Measurements from ENCODE around the gene CDK10. TPM values are rescaled to one million over a fixed set of nuclear protein-coding genes. Genes with fewer than 3 reads are reported as not detected.

Gene CDK10
- total and polyA plus RNA-seq, 9 of the 15 experiments (the other 6 are each of a cell fraction or from before 2014, with no cell fraction given): 2.0 to 85.1 (median 40.1) TPM

- TF ChIP-seq FOXO4 (CRISPR knock-in tag; IDR thresholded peaks at IDR 0.05) (0 out of 2 replicates have a peak, but pooled peaks have one; percentile 48), ZNF511 (CRISPR knock-in tag; IDR thresholded peaks at IDR 0.05) (peak; percentile 75; the same call in 1 of the 2 replicates), MTA2 (IDR thresholded peaks at IDR 0.05; ENCODE audit: low read depth) (no peak), ZBTB9 (CRISPR knock-in tag; IDR thresholded peaks at IDR 0.05) (peak; percentile 50; the same call in 1 of the 2 replicates), FOXP4 (CRISPR knock-in tag; IDR thresholded peaks at IDR 0.05; ENCODE audit: borderline replicate concordance) (0 out of 2 replicates have a peak, but pooled peaks have one; percentile 40), TBP (optimal IDR thresholded peaks at IDR 0.05; ENCODE audit: low read depth, low read length) (peak; percentile 81), ZNF347 (CRISPR knock-in tag; IDR thresholded peaks at IDR 0.05; ENCODE audit: low read depth) (0 out of 2 replicates have a peak, but pooled peaks have one; percentile 47), ZFX (CRISPR knock-in tag; IDR thresholded peaks at IDR 0.05) (peak; percentile 73), SAP30 (IDR thresholded peaks at IDR 0.05; ENCODE audit: borderline replicate concordance, insufficient read depth, low read depth, low read length, poor library complexity, severe bottlenecking) (peak; percentile 82), MXI1 (IDR thresholded peaks at IDR 0.05; ENCODE audit: low read depth, low read length) (peak; percentile 69; the same call in 1 of the 2 replicates), ERF (CRISPR knock-in tag; IDR thresholded peaks at IDR 0.05) (0 out of 2 replicates have a peak, but pooled peaks have one; percentile 34), MTF1 (CRISPR knock-in tag; IDR thresholded peaks at IDR 0.05; ENCODE audit: borderline replicate concordance) (no peak), SUPT5H (IDR thresholded peaks at IDR 0.05) (peak; percentile 90), MYC (IDR thresholded peaks at IDR 0.05; ENCODE audit: low read depth, low read length) (peak; percentile 95), MYC (CRISPR knock-in tag; IDR thresholded peaks at IDR 0.05; ENCODE audit: borderline replicate concordance, low read depth) (peak; percentile 94), SP1 (CRISPR knock-in tag; IDR thresholded peaks at IDR 0.05) (peak; percentile 82), YY1 (IDR thresholded peaks at IDR 0.05; ENCODE audit: borderline replicate concordance in 1 of 3, control insufficient read depth in 1 of 3, extremely low read depth in 1 of 3, insufficient read depth in 3 of 3, insufficient read length in 1 of 3, insufficient replicate concordance in 2 of 3, low read depth in 1 of 3, low read length in 2 of 3) (peak in 2 of 3 experiments; percentile 71 to 82), MXD1 (CRISPR knock-in tag; IDR thresholded peaks at IDR 0.05; ENCODE audit: borderline replicate concordance, poor library complexity, severe bottlenecking) (peak; percentile 74), SIN3B (IDR thresholded peaks at IDR 0.05; ENCODE audit: low read depth) (0 out of 2 replicates have a peak, but pooled peaks have one; percentile 21)
Measured at GRCh38 chr16:89711601-89712273, 25.2 kb downstream of the CDK10 start (continued).
